GM21619 (cell line): ENCODE measurements around the gene RAD51B.
"Not testable (repeated sequence)": the region's sequence is repeated elsewhere in the genome, so short reads cannot be mapped to it uniquely, and the experiment has no call there.

Experiments used
- ATAC-seq: cut with Tn5 transposase; IDR thresholded peaks from one replicate; pipeline ENCODE4 v1.9.1; 2021; ENCODE audit not compliant: unreplicated experiment

RAD51B gene

GRCh38 chr14:68655021-68655831 lies 835.6 kb downstream of the RAD51B start:
- ATAC-seq, result no peak

- no peak for ATAC-seq
Observed at GRCh38 chr14:68655911-68656316, 836.3 kb downstream of the RAD51B start.

GRCh38 chr14:68656452-68656851 lies 836.9 kb downstream of the RAD51B start:
- ATAC-seq, result no peak

GRCh38 chr14:68657300-68658028 lies 837.9 kb downstream of the RAD51B start:
- no peak for ATAC-seq

- ATAC-seq, result no peak
Observed at GRCh38 chr14:68658029-68658509, 838.5 kb downstream of the RAD51B start.

GRCh38 chr14:68658943-68659931 lies 839.7 kb downstream of the RAD51B start:
- no peak for ATAC-seq

- ATAC-seq, result no peak
Observed at GRCh38 chr14:68660495-68660894, 840.9 kb downstream of the RAD51B start.

- no peak for ATAC-seq
Observed at GRCh38 chr14:68661226-68662225, 841.9 kb downstream of the RAD51B start.

- ATAC-seq, result no peak
Observed at GRCh38 chr14:68662392-68662791, 842.8 kb downstream of the RAD51B start.

- not testable (repeated sequence) for ATAC-seq
Observed at GRCh38 chr14:68662826-68663225, 843.2 kb downstream of the RAD51B start.

GRCh38 chr14:68663385-68664076 lies 844.0 kb downstream of the RAD51B start:
- ATAC-seq, result peak; percentile 81

GRCh38 chr14:68664225-68664681 lies 844.7 kb downstream of the RAD51B start:
- no peak for ATAC-seq

- ATAC-seq, result no peak
Observed at GRCh38 chr14:68665131-68665530, 845.6 kb downstream of the RAD51B start.

GRCh38 chr14:68665792-68666204 lies 846.2 kb downstream of the RAD51B start:
- ATAC-seq, result no peak

- ATAC-seq, result no peak
Observed at GRCh38 chr14:68666236-68666635, 846.7 kb downstream of the RAD51B start.

GRCh38 chr14:68666899-68667298 lies 847.3 kb downstream of the RAD51B start:
- ATAC-seq, result no peak

GRCh38 chr14:68667313-68667791 lies 847.8 kb downstream of the RAD51B start:
- no peak for ATAC-seq

- no peak for ATAC-seq
Observed at GRCh38 chr14:68668028-68668427, 848.4 kb downstream of the RAD51B start.

GRCh38 chr14:68668531-68668930 lies 849.0 kb downstream of the RAD51B start:
- ATAC-seq, result no peak
